GM19351 (cell line): Measurements from ENCODE around the gene NDOR1.
"Not testable (repeated sequence)": the region's sequence is repeated elsewhere in the genome, so short reads cannot be mapped to it uniquely, and the experiment has no call there.

Experiments
- ATAC-seq: cut with Tn5 transposase; IDR thresholded peaks from one replicate; pipeline ENCODE4 v1.9.1; 2021; ENCODE audit warnings: mild to moderate bottlenecking, moderate library complexity; ENCODE audit not compliant: unreplicated experiment

The NDOR1 gene

GRCh38 chr9:137256362-137256761 lies 50.9 kb downstream of the NDOR1 start:
- ATAC-seq, result no peak

GRCh38 chr9:137256856-137257255 lies 51.4 kb downstream of the NDOR1 start:
- no peak for ATAC-seq

- not testable (repeated sequence) for ATAC-seq
Measured at GRCh38 chr9:137262173-137262908, 56.8 kb downstream of the NDOR1 start.

GRCh38 chr9:137262909-137263285 lies 57.4 kb downstream of the NDOR1 start:
- ATAC-seq, result no peak

- ATAC-seq, result no peak
Measured at GRCh38 chr9:137263506-137263905, 58.0 kb downstream of the NDOR1 start.

GRCh38 chr9:137264067-137264466 lies 58.6 kb downstream of the NDOR1 start:
- no peak for ATAC-seq

- ATAC-seq, result no peak
Measured at GRCh38 chr9:137265496-137266161, 60.1 kb downstream of the NDOR1 start.

- ATAC-seq, result no peak
Measured at GRCh38 chr9:137266162-137266527, 60.6 kb downstream of the NDOR1 start.
